ENCODE measurements around the gene PRR23A. TPM values are rescaled to one million over a fixed set of nuclear protein-coding genes. Genes with fewer than 3 reads are reported as not detected.

The PRR23A gene
- total and polyA plus RNA-seq, 4 donors: not detected

DNA sequence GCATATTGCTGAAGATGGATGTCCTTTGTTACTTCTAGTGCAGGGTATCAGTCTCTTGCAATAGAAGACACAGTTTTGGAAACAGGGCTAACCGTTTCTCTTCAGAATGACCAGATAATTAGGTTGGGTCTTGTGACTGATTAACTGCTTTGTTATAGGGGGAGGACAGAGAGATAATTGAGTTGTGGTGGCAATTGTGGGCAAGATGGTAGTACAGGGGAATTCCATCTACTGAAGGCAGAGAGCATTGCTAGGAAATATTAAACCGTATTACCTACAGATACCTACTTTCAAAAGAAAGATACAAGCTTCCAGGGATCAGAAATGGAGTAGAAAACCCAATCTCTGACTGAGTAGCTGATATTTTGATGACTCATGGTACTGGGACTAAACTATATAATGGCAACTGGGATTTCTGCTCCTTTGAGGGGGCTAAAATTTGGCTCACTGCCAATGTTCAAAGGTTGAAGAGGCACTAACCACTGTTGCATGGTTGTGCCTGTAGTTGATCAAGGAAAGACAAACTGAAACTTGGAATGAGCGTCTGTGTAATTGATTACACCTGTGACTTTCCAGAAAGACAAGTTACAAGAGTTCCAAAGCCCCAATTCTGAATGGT lies 10.5 kb upstream of the PRR23A start:
- Histone ChIP-seq H3K27me3 (ENCODE audit: control insufficient read depth in 3 of 3, insufficient read depth in 3 of 3, low read length in 2 of 3) (no peaks in the 10 kb centered on the region), H3K36me3 (ENCODE audit: control insufficient read depth in 4 of 4, insufficient read depth in 4 of 4, low read length in 4 of 4) (no peaks in the 10 kb centered on the region), H3K27ac (ENCODE audit: low read depth in 1 of 2, low read length in 1 of 2) (no peak overlapping the region), H3K4me1 (ENCODE audit: control insufficient read depth in 5 of 5, insufficient read depth in 5 of 5, low read length in 5 of 5) (no peaks in the 10 kb centered on the region), H3K9me3 (ENCODE audit: control insufficient read depth in 4 of 4, insufficient read depth in 3 of 4, low read length in 3 of 4) (peaks cover 0 to 14% (median 0%) of the 10 kb centered on the region in 4 donors), H3K4me3 (no peak overlapping the region), H3K9ac (ENCODE audit: insufficient read depth in 1 of 2, low read length in 2 of 2) (no peak overlapping the region)
- TF ChIP-seq, protein P1, sequence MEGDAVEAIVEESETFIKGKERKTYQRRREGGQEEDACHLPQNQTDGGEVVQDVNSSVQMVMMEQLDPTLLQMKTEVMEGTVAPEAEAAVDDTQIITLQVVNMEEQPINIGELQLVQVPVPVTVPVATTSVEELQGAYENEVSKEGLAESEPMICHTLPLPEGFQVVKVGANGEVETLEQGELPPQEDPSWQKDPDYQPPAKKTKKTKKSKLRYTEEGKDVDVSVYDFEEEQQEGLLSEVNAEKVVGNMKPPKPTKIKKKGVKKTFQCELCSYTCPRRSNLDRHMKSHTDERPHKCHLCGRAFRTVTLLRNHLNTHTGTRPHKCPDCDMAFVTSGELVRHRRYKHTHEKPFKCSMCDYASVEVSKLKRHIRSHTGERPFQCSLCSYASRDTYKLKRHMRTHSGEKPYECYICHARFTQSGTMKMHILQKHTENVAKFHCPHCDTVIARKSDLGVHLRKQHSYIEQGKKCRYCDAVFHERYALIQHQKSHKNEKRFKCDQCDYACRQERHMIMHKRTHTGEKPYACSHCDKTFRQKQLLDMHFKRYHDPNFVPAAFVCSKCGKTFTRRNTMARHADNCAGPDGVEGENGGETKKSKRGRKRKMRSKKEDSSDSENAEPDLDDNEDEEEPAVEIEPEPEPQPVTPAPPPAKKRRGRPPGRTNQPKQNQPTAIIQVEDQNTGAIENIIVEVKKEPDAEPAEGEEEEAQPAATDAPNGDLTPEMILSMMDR (IDR thresholded peaks at IDR 0.05; ENCODE audit: control extremely low read depth, extremely low read depth): no peak
- WGBS, 2 donors: 78 to 82% methylated on average over 3 of the region's 3 CpGs
- DNase-seq (no peak), ATAC-seq (ENCODE audit: insufficient read depth, low FRiP score) (no peak)

DNA sequence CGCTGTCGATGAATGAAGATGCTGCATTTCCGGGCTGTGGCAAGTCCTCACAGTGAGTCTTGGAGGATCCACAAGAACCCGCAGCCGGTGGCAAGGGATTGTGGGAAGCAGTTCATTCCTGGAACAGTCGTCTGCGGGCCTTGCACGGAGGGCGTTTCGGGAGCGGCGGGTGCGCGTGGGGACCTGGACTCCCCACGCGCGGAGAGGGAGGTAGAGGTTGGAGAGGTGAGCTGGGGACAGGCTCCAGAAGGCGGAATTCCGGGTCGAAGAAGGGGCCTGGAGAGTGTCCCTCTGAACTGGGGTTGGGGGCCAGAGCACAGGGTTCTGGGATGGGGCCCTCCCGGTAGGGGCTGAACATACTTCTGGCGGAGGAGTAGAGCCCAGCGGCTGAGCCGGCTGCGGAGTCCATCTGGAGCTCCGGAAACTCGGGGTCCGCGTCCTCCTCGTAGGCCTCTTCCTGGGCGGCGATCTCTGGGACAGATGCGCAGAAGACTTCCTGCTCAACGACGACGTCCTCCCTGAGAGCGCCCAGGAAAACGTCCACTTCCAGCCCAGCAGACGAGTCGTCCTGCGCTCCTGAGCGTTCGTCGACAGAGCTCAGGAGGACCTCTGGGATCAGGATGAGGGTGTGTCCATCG lies 593 bp downstream of the PRR23A start:
- no peaks in the 10 kb centered on the region for H3K27me3 ChIP-seq (ENCODE audit: control insufficient read depth in 3 of 3, insufficient read depth in 3 of 3, low read length in 2 of 3)
- ATAC-seq (ENCODE audit: insufficient read depth, low FRiP score) (no peak), DNase-seq (no peak)
- no peak overlapping the region for H3K4me3 ChIP-seq
- H3K9me3 ChIP-seq (ENCODE audit: control insufficient read depth in 4 of 4, insufficient read depth in 3 of 4, low read length in 3 of 4): peaks cover 0 to 13% (median 0%) of the 10 kb centered on the region in 4 donors
- no peak overlapping the region for H3K27ac ChIP-seq (ENCODE audit: low read depth in 1 of 2, low read length in 1 of 2)
- TF ChIP-seq, protein P1 (IDR thresholded peaks at IDR 0.05; ENCODE audit: control extremely low read depth, extremely low read depth): no peak
- H3K4me1 ChIP-seq (ENCODE audit: control insufficient read depth in 5 of 5, insufficient read depth in 5 of 5, low read length in 5 of 5): no peaks in the 10 kb centered on the region
- H3K36me3 ChIP-seq (ENCODE audit: control insufficient read depth in 4 of 4, insufficient read depth in 4 of 4, low read length in 4 of 4): no peaks in the 10 kb centered on the region
- WGBS, 2 donors: 84% methylated on average over 42 to 45 of the region's 45 CpGs
- no peak overlapping the region for H3K9ac ChIP-seq (ENCODE audit: insufficient read depth in 1 of 2, low read length in 2 of 2)

DNA sequence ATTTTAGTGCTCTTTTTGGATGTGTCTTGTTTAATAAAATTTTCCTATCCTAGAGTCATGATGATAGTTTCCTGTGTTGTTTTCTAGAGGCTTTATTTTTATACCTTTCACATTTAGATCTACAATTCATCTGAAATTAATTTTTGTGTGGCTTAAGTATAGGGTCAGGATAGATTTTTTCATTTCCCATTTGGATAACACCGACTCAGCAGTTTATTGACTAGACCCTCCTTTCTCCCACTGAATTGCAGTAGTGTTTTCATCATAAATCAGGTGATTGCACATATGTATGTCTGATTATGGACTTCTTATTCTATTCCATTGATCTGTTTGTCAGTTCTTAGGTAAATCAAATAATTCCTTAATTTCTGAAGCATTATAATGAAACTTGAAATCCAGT lies 10.4 kb downstream of the PRR23A start:
- TF ChIP-seq, protein P1 (IDR thresholded peaks at IDR 0.05; ENCODE audit: control extremely low read depth, extremely low read depth): no peak
- Histone ChIP-seq H3K9me3 (ENCODE audit: control insufficient read depth in 4 of 4, insufficient read depth in 3 of 4, low read length in 3 of 4) (peaks cover 0 to 3% (median 0%) of the 10 kb centered on the region in 4 donors), H3K4me1 (ENCODE audit: control insufficient read depth in 5 of 5, insufficient read depth in 5 of 5, low read length in 5 of 5) (no peaks in the 10 kb centered on the region), H3K27ac (ENCODE audit: low read depth in 1 of 2, low read length in 1 of 2) (no peak overlapping the region), H3K9ac (ENCODE audit: insufficient read depth in 1 of 2, low read length in 2 of 2) (no peak overlapping the region), H3K27me3 (ENCODE audit: control insufficient read depth in 3 of 3, insufficient read depth in 3 of 3, low read length in 2 of 3) (peaks cover 0 to 3% (median 3%) of the 10 kb centered on the region in 3 donors), H3K36me3 (ENCODE audit: control insufficient read depth in 4 of 4, insufficient read depth in 4 of 4, low read length in 4 of 4) (no peaks in the 10 kb centered on the region), H3K4me3 (no peak overlapping the region)
- WGBS, 2 donors: 80 to 92% methylated on average over 1 of the region's 1 CpG
- DNase-seq (no peak), ATAC-seq (ENCODE audit: insufficient read depth, low FRiP score) (no peak)

Measured in lung (tissue), 12 donors.